ENCODE data around the gene C2orf76. TPM values are rescaled to one million over a fixed set of nuclear protein-coding genes. Genes with fewer than 3 reads are reported as not detected.

C2orf76 gene
- total and polyA plus RNA-seq, 2 experiments from 2014 or later: 5.8 to 21.6 TPM

- Histone ChIP-seq H3K4me2 (no peak overlapping the region), H3K36me3 (ENCODE audit: insufficient read depth) (no peaks in the 10 kb centered on the region), H3K4me1 (ENCODE audit: insufficient read depth) (0 out of 2 replicates have a peak, but pooled peaks cover 9% of the 10 kb centered on the region), H3K4me3 (no peak overlapping the region), H3K79me2 (replicated peaks; ENCODE audit: insufficient read depth) (no peaks in the 10 kb centered on the region), H3K9me2 (ENCODE audit: insufficient read depth) (no peaks in the 10 kb centered on the region), H3K27me3 (ENCODE audit: insufficient read depth) (no peaks in the 10 kb centered on the region), H2AFZ (no peak overlapping the region), H3K27ac (ENCODE audit: low read depth) (no peak overlapping the region), H3F3A (replicated peaks; ENCODE audit: low read depth) (no peaks in the 10 kb centered on the region), H4K20me1 (replicated peaks; ENCODE audit: insufficient read depth) (no peaks in the 10 kb centered on the region)
- ATAC-seq: no peak
- Mint-ChIP-seq H3K9me3 (no peaks in the 10 kb centered on the region), H3K4me3 (no peak overlapping the region), H3K36me3 (ENCODE audit: low read depth) (no peaks in the 10 kb centered on the region), H3K4me1 (peaks cover 15% of the 10 kb centered on the region), H3K27ac (no peak overlapping the region), H3K27me3 (ENCODE audit: insufficient read depth, low read depth, poor library complexity) (peaks cover 2% of the 10 kb centered on the region)
- DNase-seq (ENCODE audit: low spot score): no peak
- TF ChIP-seq NANOG (IDR thresholded peaks at IDR 0.05; ENCODE audit: borderline replicate concordance) (no peak), JUNB (IDR thresholded peaks at IDR 0.05; ENCODE audit: unreplicated experiment) (no peak), ZNF462 (CRISPR knock-in tag; IDR thresholded peaks at IDR 0.05) (no peak), EZH2phosphoT487 (IDR thresholded peaks at IDR 0.05; ENCODE audit: unreplicated experiment) (no peak), ZNF331 (CRISPR knock-in tag; IDR thresholded peaks at IDR 0.05; ENCODE audit: low read depth) (no peak)
These were observed 18.8 kb upstream of the C2orf76 start for GRCh38 chr2:119385466-119385865.

- H3K36me3 ChIP-seq (ENCODE audit: insufficient read depth): no peaks in the 10 kb centered on the region
- peaks cover 13% of the 10 kb centered on the region; the same call in 1 of the 2 replicates for H3K4me1 ChIP-seq (ENCODE audit: insufficient read depth)
- H3K36me3 Mint-ChIP-seq (ENCODE audit: low read depth): no peaks in the 10 kb centered on the region
- no peaks in the 10 kb centered on the region for H3K27me3 ChIP-seq (ENCODE audit: insufficient read depth)
- H3K4me3 Mint-ChIP-seq: no peak overlapping the region
- no peaks in the 10 kb centered on the region for H3F3A ChIP-seq (replicated peaks; ENCODE audit: low read depth)
- H3K9me3 Mint-ChIP-seq: no peaks in the 10 kb centered on the region
- DNase-seq (ENCODE audit: low spot score) (no peak), ATAC-seq (no peak)
- H3K4me1 Mint-ChIP-seq: peaks cover 17% of the 10 kb centered on the region
- peaks cover 2% of the 10 kb centered on the region for H3K27me3 Mint-ChIP-seq (ENCODE audit: insufficient read depth, low read depth, poor library complexity)
- H4K20me1 ChIP-seq (replicated peaks; ENCODE audit: insufficient read depth): no peaks in the 10 kb centered on the region
- no peak overlapping the region for H3K27ac Mint-ChIP-seq
- no peaks in the 10 kb centered on the region for H3K9me2 ChIP-seq (ENCODE audit: insufficient read depth)
- no peak overlapping the region for H3K4me2 ChIP-seq
- no peak overlapping the region for H3K4me3 ChIP-seq
- H2AFZ ChIP-seq: no peak overlapping the region
- H3K27ac ChIP-seq (ENCODE audit: low read depth): no peak overlapping the region
- no peaks in the 10 kb centered on the region for H3K79me2 ChIP-seq (replicated peaks; ENCODE audit: insufficient read depth)
- no peak for TF ChIP-seq CREB1 (CRISPR knock-in tag; IDR thresholded peaks at IDR 0.05; ENCODE audit: low read depth)
- TF ChIP-seq POLR2AphosphoS5 (IDR thresholded peaks at IDR 0.05; ENCODE audit: low read depth): no peak
- no peak for TF ChIP-seq EZH2 (IDR thresholded peaks at IDR 0.05; ENCODE audit: low read depth, unreplicated experiment)
- no peak for TF ChIP-seq JUNB (IDR thresholded peaks at IDR 0.05; ENCODE audit: unreplicated experiment)
- no peak for TF ChIP-seq STAT1 (IDR thresholded peaks at IDR 0.05; ENCODE audit: unreplicated experiment)
- TF ChIP-seq NANOG (IDR thresholded peaks at IDR 0.05; ENCODE audit: borderline replicate concordance): no peak
- TF ChIP-seq ETS1 (IDR thresholded peaks at IDR 0.05): no peak
- no peak for TF ChIP-seq EZH2phosphoT487 (IDR thresholded peaks at IDR 0.05; ENCODE audit: unreplicated experiment)
- no peak for TF ChIP-seq ZNF114 (CRISPR knock-in tag; IDR thresholded peaks at IDR 0.05)
These were observed 18.3 kb upstream of the C2orf76 start for GRCh38 chr2:119384971-119385370.

All from GM23338 (cell line).